Osteocyte (in vitro differentiated cells): ENCODE data around the gene MYO7B. TPM values are rescaled to one million over a fixed set of nuclear protein-coding genes. Genes with fewer than 3 reads are reported as not detected.

Experiments used
- DNase-seq: peaks from one replicate; pipeline ENCODE4 v3.0.0; 2021; ENCODE audit warnings: mixed read lengths; ENCODE audit not compliant: unreplicated experiment; ENCODE audit errors: extremely low spot score
- H3K27ac Mint-ChIP-seq: one replicate; pipeline ENCODE4 v1.8.0; 2021; ENCODE audit warnings: mild to moderate bottlenecking, mixed read lengths; ENCODE audit not compliant: unreplicated experiment
- H3K27me3 Mint-ChIP-seq: one replicate; pipeline ENCODE4 v1.8.0; 2021; ENCODE audit warnings: mixed read lengths; ENCODE audit not compliant: unreplicated experiment
- H3K36me3 Mint-ChIP-seq: one replicate; pipeline ENCODE4 v1.8.0; 2021; ENCODE audit warnings: mixed read lengths; ENCODE audit not compliant: unreplicated experiment
- H3K4me1 Mint-ChIP-seq: one replicate; pipeline ENCODE4 v1.8.0; 2021; ENCODE audit warnings: mixed read lengths; ENCODE audit not compliant: unreplicated experiment
- H3K4me3 Mint-ChIP-seq: one replicate; pipeline ENCODE4 v1.8.0; 2021; ENCODE audit warnings: mild to moderate bottlenecking, moderate library complexity, mixed read lengths; ENCODE audit not compliant: unreplicated experiment
- H3K9me3 Mint-ChIP-seq: one replicate; pipeline ENCODE4 v1.8.0; 2021; ENCODE audit warnings: mixed read lengths; ENCODE audit not compliant: unreplicated experiment
- total RNA-seq: library from RNA; stranded (reverse); gene quantifications from 2 replicates; pipeline ENCODE4 v1.2.1, GENCODE V29; 2021
- TF ChIP-seq, protein P1 (sequence below): fragments of 200-600 bp; sonication (generic); IDR thresholded peaks from 2 replicates; pipeline ENCODE4 v1.5.0; 2021; ENCODE audit warnings: antibody characterized with exemption, mild to moderate bottlenecking, moderate library complexity

Gene MYO7B
- total RNA-seq, 1 donor from 2014 or later, result not detected

GRCh38 chr2:127597046-127597983 is 61.8 kb downstream of the MYO7B start:
- H3K4me1 Mint-ChIP-seq, result peaks cover 17% of the 10 kb centered on the region
- H3K36me3 Mint-ChIP-seq, result no peaks in the 10 kb centered on the region
- no peak overlapping the region for H3K27ac Mint-ChIP-seq
- TF ChIP-seq, protein P1, sequence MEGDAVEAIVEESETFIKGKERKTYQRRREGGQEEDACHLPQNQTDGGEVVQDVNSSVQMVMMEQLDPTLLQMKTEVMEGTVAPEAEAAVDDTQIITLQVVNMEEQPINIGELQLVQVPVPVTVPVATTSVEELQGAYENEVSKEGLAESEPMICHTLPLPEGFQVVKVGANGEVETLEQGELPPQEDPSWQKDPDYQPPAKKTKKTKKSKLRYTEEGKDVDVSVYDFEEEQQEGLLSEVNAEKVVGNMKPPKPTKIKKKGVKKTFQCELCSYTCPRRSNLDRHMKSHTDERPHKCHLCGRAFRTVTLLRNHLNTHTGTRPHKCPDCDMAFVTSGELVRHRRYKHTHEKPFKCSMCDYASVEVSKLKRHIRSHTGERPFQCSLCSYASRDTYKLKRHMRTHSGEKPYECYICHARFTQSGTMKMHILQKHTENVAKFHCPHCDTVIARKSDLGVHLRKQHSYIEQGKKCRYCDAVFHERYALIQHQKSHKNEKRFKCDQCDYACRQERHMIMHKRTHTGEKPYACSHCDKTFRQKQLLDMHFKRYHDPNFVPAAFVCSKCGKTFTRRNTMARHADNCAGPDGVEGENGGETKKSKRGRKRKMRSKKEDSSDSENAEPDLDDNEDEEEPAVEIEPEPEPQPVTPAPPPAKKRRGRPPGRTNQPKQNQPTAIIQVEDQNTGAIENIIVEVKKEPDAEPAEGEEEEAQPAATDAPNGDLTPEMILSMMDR, result no peak
- no peaks in the 10 kb centered on the region for H3K27me3 Mint-ChIP-seq
- peak; percentile 53 for DNase-seq
- H3K9me3 Mint-ChIP-seq, result peaks cover 31% of the 10 kb centered on the region
- no peak overlapping the region for H3K4me3 Mint-ChIP-seq

DNA sequence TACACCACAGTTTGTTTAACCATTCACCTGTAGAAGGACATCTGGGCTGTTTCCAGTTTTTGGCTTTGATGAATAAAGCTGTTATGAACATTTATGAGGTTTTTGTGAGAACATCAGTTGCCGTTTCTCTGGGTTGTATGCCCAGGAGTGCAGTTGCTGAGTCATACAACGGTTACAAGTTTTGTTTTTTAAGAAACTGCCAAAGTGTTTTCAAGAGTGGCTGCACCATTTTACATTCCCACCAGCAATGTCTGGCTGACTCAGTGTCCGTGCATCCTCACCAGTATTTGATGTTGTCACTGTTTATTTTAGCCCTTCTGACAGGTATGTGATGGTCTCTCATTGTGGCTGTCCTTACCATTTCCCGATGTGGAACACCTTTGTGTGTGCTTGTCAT is 62.5 kb downstream of the MYO7B start:
- Mint-ChIP-seq H3K27me3 (no peaks in the 10 kb centered on the region), H3K36me3 (no peaks in the 10 kb centered on the region), H3K4me1 (peaks cover 17% of the 10 kb centered on the region), H3K27ac (no peak overlapping the region), H3K4me3 (no peak overlapping the region), H3K9me3 (peaks cover 31% of the 10 kb centered on the region)
- TF ChIP-seq, protein P1, result no peak
- peak; percentile 8 for DNase-seq

DNA sequence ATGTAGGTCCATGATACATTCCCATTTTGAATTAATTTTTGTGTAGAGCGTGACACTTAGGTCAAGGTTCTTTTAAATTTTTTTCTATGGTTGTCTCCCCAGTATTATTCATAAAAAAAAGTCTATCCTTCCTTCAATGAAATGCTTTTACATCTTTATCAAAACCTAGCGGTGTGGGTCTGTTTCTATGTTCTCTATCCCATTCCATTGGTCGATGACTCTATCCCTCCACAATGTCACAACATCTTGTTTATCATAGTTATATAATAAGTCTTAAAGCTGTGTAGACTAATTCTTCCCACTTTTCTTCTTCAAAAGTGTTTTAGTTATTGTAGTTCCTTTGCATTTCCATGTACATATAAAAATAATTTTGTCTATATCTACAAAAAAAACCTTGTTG is 63.2 kb downstream of the MYO7B start:
- TF ChIP-seq, protein P1, result no peak
- no peak for DNase-seq
- Mint-ChIP-seq H3K27me3 (no peaks in the 10 kb centered on the region), H3K36me3 (no peaks in the 10 kb centered on the region), H3K4me1 (peaks cover 17% of the 10 kb centered on the region), H3K4me3 (no peak overlapping the region), H3K9me3 (peaks cover 31% of the 10 kb centered on the region), H3K27ac (no peak overlapping the region)

GRCh38 chr2:127599211-127599610 is 63.7 kb downstream of the MYO7B start:
- Mint-ChIP-seq H3K36me3 (no peaks in the 10 kb centered on the region), H3K27me3 (no peaks in the 10 kb centered on the region), H3K4me3 (peak overlapping the region; percentile 2), H3K27ac (no peak overlapping the region), H3K4me1 (peaks cover 17% of the 10 kb centered on the region), H3K9me3 (peaks cover 31% of the 10 kb centered on the region)
- no peak for DNase-seq
- TF ChIP-seq, protein P1, result no peak

DNA sequence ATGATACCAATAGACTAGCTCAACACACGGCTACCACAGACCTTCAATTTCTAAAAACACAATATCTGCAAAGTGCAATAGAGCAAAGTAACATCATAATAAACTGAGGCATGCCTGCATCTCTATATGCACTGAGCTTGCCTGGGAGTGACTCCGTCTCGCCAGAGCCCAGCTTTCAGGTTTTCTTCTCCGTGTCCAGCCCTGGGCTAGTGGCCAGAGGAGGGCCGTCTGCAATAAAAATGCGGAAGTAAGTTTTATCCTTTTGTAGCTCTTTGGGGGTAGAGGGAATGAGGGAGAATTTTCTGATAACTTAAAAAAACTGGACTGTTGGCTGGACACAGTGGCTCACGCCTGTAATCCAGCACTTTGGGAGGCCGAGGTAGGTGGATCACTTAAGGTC is 69.5 kb downstream of the MYO7B start:
- TF ChIP-seq, protein P1, result no peak
- Mint-ChIP-seq H3K27ac (no peak overlapping the region), H3K36me3 (no peaks in the 10 kb centered on the region), H3K9me3 (peaks cover 6% of the 10 kb centered on the region), H3K4me3 (no peak overlapping the region), H3K27me3 (no peaks in the 10 kb centered on the region), H3K4me1 (peaks cover 10% of the 10 kb centered on the region)
- DNase-seq, result peak; percentile 51
